Gastrocnemius medialis (tissue), 4 donors: ENCODE data around the gene BICD2. TPM values are rescaled to one million over a fixed set of nuclear protein-coding genes. Genes with fewer than 3 reads are reported as not detected.

Source experiments
- ATAC-seq, 2 donors: fragments of 150-250 bp; one replicate each; pipeline ENCODE4 v1.9.1; 2016
- DNase-seq, 2 donors: peaks; one replicate each; pipeline ENCODE4 v3.0.0-alpha.2; 2019
- H3K27ac ChIP-seq, 4 donors: fragments of 200-600 bp; sonication (generic); 1 replicate in 1 of 4; 2 replicates in 3 of 4; pipeline ENCODE4 v1.5.1; 2016 to 2018; ENCODE audit warnings: mild to moderate bottlenecking in 2 of 4, moderate library complexity in 1 of 4
- H3K27me3 ChIP-seq, 3 donors: fragments of 200-600 bp; sonication (generic) in 2 of 3; 1 replicate in 1 of 3; 2 replicates in 2 of 3; pipeline versions ENCODE4 v1.5.1 to v1.6.0; 2016 to 2019; ENCODE audit warnings: mild to moderate bottlenecking in 1 of 3, moderate library complexity in 1 of 3
- H3K36me3 ChIP-seq, 2 donors: fragments of 200-600 bp; sonication (generic) in 1 of 2; one replicate each; pipeline ENCODE4 v1.5.1; 2017 to 2018
- H3K4me1 ChIP-seq, 2 donors: fragments of 200-600 bp; sonication (generic) in 1 of 2; one replicate each; pipeline ENCODE4 v1.5.1; 2016 to 2017; ENCODE audit warnings: mild to moderate bottlenecking in 2 of 2
- H3K4me3 ChIP-seq, 4 donors: fragments of 200-600 bp; sonication (generic) in 3 of 4; 1 replicate in 1 of 4; 2 replicates in 3 of 4; pipeline ENCODE4 v1.5.1; 2016 to 2019; ENCODE audit warnings: mild to moderate bottlenecking in 2 of 4
- H3K9me3 ChIP-seq, 3 donors: fragments of 200-600 bp; sonication (generic) in 2 of 3; 1 replicate in 1 of 3; 2 replicates in 2 of 3; pipeline ENCODE4 v1.5.1; 2016 to 2019
- POLR2A ChIP-seq, 2 donors: fragments of 450-650 bp; IDR thresholded peaks; one replicate each; pipeline ENCODE4 v1.6.1; 2017; ENCODE audit warnings: antibody characterized with exemption in 2 of 2, mild to moderate bottlenecking in 2 of 2, moderate library complexity in 2 of 2
- in situ Hi-C, 4 donors: fragments of 200-750 bp; cut with MboI; loops; one replicate each; pipeline versions ENCODE4 v1.15.0 to v1.8.0; 2017; ENCODE audit warnings: low sequenced_read_pairs in 4 of 4
- intact Hi-C: fragments of 100-400 bp; cut with DNase I; formaldehyde crosslinking; loops from one replicate; pipeline ENCODE4 v1.15.1; 2023; ENCODE audit warnings: low total_unique reads
- total RNA-seq, 4 donors: library from RNA; depleted of rRNA; stranded (reverse); fragments of >200 nt; gene quantifications; one replicate each; pipeline versions ENCODE4 v1.1.0 to v1.2.3, GENCODE V29; 2016
- TF ChIP-seq, protein P1 (sequence below), 5 experiments: fragments of 450-650 bp in 3 of 5; fragments of 200-600 bp in 2 of 5; sonication (generic) in 2 of 5; IDR thresholded peaks in 4 of 5; conservative IDR thresholded peaks in 1 of 5; 1 replicate in 4 of 5; 2 replicates in 1 of 5; pipeline ENCODE4 v1.5.1; 2016 to 2019; ENCODE audit warnings: antibody characterized with exemption in 5 of 5, mild to moderate bottlenecking in 3 of 5, moderate library complexity in 3 of 5

Gene BICD2
- total RNA-seq, 4 donors from 2014 or later = 21.5 to 54.6 (median 38.7) TPM

DNA sequence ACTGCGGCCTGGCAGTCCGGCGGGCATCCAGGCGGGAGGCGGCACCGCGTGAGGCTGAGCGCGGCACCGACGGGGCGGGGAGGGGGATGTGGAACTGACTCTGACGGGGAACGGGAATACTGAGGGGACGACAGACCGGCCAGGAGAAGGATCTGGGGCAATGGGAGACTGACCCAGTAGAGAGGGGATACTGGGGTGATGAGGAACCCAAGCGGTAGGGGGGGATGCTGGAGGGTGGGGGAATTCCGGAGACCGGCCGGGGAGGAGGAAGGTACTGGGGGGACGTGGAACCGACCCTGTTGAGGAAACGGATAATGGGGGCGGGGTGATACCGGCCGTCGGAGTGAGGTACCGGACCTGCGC is 95.1 kb downstream of the BICD2 start:
- Histone ChIP-seq H3K36me3 (no peaks in the 10 kb centered on the region), H3K4me3 (peak overlapping the region; percentile 65 to 95 (median 82)), H3K27ac (peak overlapping the region; percentile 83 to 92 (median 87)), H3K9me3 (no peaks in the 10 kb centered on the region), H3K27me3 (no peaks in the 10 kb centered on the region), H3K4me1 (peaks cover 24 to 25% of the 10 kb centered on the region in 2 donors)
- TF ChIP-seq, protein P1, sequence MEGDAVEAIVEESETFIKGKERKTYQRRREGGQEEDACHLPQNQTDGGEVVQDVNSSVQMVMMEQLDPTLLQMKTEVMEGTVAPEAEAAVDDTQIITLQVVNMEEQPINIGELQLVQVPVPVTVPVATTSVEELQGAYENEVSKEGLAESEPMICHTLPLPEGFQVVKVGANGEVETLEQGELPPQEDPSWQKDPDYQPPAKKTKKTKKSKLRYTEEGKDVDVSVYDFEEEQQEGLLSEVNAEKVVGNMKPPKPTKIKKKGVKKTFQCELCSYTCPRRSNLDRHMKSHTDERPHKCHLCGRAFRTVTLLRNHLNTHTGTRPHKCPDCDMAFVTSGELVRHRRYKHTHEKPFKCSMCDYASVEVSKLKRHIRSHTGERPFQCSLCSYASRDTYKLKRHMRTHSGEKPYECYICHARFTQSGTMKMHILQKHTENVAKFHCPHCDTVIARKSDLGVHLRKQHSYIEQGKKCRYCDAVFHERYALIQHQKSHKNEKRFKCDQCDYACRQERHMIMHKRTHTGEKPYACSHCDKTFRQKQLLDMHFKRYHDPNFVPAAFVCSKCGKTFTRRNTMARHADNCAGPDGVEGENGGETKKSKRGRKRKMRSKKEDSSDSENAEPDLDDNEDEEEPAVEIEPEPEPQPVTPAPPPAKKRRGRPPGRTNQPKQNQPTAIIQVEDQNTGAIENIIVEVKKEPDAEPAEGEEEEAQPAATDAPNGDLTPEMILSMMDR (IDR thresholded peaks at IDR 0.05 in 4 of 5, conservative IDR thresholded peaks at IDR 0.05 in 1 of 5) = no peak
- no peak for TF ChIP-seq POLR2A (IDR thresholded peaks at IDR 0.05)
- intact Hi-C loops = no loop called here
- ATAC-seq (peak in 1 of 2 donors; percentile 7), DNase-seq (peak in 1 of 2 donors; percentile 10)
- in situ Hi-C loops = loop anchor here in 1 of 4 donors (10.0 kb wide), 1 partner anchor 95 kb away; the partner anchor contains the start of gene BICD2

DNA sequence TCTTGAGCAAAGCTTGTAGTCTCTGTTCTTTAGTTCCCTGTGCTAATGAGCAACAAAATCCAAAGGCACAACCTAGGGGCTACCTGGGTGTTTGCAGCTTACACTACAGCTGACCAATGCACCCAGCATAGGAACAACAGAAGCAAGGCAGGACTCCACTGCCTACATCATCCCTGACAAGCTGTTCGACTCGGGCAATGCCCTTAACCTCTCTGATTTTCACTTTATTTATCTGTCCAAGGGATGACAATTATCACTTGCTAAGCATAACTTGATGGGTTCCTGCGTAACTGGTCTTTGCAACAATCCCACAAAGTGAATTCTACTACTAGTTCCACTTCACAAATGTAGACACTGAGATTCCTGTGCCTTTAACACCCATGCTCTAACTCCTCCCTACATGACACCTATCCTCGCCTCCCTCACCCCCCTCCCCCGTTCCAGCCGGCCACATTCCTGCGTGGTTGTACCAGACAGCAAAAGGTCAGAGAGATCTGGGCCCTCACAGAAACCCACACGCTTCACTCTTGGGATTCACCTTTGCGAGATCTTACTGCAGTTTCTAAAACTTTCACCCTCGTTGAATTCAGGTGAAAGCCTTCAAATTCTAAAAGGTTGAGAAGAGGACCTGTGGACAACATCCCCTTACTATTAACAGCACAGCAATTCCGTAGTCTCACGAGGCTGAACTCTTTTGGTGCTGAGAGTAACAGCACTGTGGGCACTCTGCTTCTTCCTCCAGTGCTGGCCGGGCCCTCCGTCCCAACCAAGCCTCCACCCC is 95.7 kb downstream of the BICD2 start:
- ATAC-seq = peak in 1 of 2 donors; percentile 15
- TF ChIP-seq, protein P1 (IDR thresholded peaks at IDR 0.05 in 4 of 5, conservative IDR thresholded peaks at IDR 0.05 in 1 of 5) = no peak
- no peak for TF ChIP-seq POLR2A (IDR thresholded peaks at IDR 0.05)
- intact Hi-C loops = no loop called here
- Histone ChIP-seq H3K27ac (peak overlapping the region; percentile 83 to 92 (median 87)), H3K4me1 (peaks cover 24 to 25% of the 10 kb centered on the region in 2 donors), H3K27me3 (no peaks in the 10 kb centered on the region), H3K36me3 (no peaks in the 10 kb centered on the region), H3K4me3 (peak overlapping the region; percentile 65 to 95 (median 82)), H3K9me3 (no peaks in the 10 kb centered on the region)
- in situ Hi-C loops = loop anchor here in 1 of 4 donors (10.0 kb wide), 1 partner anchor 96 kb away; the partner anchor contains the start of gene BICD2
- DNase-seq = no peak

DNA sequence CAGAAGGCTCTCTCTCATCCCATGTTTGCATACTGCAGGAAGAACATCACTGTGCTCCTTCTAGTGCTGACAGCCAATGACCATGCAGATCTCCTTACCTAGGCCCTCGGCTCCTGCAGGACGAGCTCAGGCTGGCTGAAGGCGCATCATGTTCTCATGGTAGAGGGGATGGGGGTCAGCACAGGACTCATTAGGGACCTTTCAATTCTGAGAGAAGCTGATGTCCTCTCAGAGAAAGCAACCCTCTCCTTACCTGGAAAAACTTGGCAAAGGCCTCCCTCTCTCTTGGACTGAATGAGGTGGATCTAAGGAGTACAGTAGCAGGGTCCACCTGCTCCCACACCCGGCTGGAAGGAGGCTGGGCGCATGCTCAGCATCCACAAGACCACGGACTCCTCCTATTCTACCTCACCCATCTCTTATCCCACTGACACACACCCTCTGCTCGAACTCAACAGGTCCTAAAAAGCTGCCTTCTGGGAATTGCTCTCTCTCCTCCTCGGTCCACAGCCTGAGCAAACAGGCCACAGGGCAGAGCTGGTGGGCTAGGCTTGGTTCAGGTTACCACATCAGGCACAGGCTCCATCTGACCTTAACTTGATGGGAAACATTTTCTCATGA is 97.6 kb downstream of the BICD2 start:
- intact Hi-C loops = no loop called here
- Histone ChIP-seq H3K27me3 (no peaks in the 10 kb centered on the region), H3K4me1 (peaks cover 24 to 25% of the 10 kb centered on the region in 2 donors), H3K36me3 (no peaks in the 10 kb centered on the region), H3K27ac (no peak overlapping the region), H3K9me3 (no peaks in the 10 kb centered on the region), H3K4me3 (no peak overlapping the region)
- ATAC-seq = no peak
- TF ChIP-seq, protein P1 (IDR thresholded peaks at IDR 0.05 in 4 of 5, conservative IDR thresholded peaks at IDR 0.05 in 1 of 5) = no peak
- TF ChIP-seq POLR2A (IDR thresholded peaks at IDR 0.05) = no peak
- no peak for DNase-seq
- in situ Hi-C loops = loop anchor here in 1 of 4 donors (10.0 kb wide), 1 partner anchor 98 kb away; the partner anchor contains the start of gene BICD2

DNA sequence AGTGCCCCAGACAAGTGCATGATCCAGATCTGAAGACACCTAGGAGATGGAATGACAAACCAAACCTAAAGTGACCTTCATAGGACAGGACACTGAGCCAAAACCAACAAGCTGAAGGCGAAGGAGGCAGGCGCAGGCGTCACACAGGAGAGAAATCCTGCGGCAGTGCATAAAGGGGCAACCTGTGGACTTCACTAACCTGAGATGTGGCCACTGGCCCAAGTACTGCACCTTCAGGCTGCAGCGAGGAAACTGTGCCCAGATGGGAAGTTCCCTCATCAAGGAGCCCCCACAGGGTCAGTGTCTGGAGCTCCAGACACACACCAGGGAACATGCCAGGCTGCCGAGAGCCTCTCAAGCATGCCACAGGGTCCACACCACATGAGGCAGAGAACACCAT is 98.4 kb downstream of the BICD2 start:
- intact Hi-C loops = no loop called here
- ATAC-seq (no peak), DNase-seq (no peak)
- Histone ChIP-seq H3K27me3 (no peaks in the 10 kb centered on the region), H3K4me3 (no peak overlapping the region), H3K36me3 (no peaks in the 10 kb centered on the region), H3K4me1 (peaks cover 21 to 22% of the 10 kb centered on the region in 2 donors), H3K9me3 (no peaks in the 10 kb centered on the region), H3K27ac (no peak overlapping the region)
- no peak for TF ChIP-seq POLR2A (IDR thresholded peaks at IDR 0.05)
- in situ Hi-C loops = loop anchor here in 1 of 4 donors (10.0 kb wide), 1 partner anchor 99 kb away; the partner anchor contains the start of gene BICD2

DNA sequence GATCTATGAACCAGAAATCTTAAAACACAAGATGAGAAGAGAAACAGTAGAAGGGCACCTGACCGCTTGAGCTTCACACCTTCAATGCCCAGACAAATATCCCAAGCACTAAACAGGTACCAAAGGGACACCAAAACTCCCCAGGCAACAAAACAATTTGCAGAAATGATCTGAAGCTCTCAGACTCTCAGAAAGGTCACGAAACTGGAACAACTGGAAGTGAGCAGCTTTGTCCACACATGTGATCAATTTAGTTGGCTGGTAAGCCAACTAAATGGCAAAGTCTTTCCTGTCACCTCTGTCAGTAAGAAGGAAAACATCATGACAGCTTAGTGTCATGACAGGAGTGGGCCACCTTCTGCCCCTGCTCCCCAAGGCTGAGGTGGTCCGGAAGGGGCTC is 98.8 kb downstream of the BICD2 start:
- no peak for ATAC-seq
- no peak overlapping the region for H3K4me3 ChIP-seq
- in situ Hi-C loops (loop anchor here in 1 of 4 donors (10.0 kb wide), 1 partner anchor 99 kb away; the partner anchor contains the start of gene BICD2), intact Hi-C loops (no loop called here)
- peaks cover 17 to 18% of the 10 kb centered on the region in 2 donors for H3K4me1 ChIP-seq
- TF ChIP-seq, protein P1 (IDR thresholded peaks at IDR 0.05 in 4 of 5, conservative IDR thresholded peaks at IDR 0.05 in 1 of 5) = no peak
- no peak for TF ChIP-seq POLR2A (IDR thresholded peaks at IDR 0.05)
- H3K9me3 ChIP-seq = no peaks in the 10 kb centered on the region
- H3K27me3 ChIP-seq = no peaks in the 10 kb centered on the region
- H3K27ac ChIP-seq = no peak overlapping the region
- no peaks in the 10 kb centered on the region for H3K36me3 ChIP-seq
- DNase-seq = no peak
